HCT116 (cell line): ENCODE measurements around the gene HIP1R. TPM values are rescaled to one million over a fixed set of nuclear protein-coding genes. Genes with fewer than 3 reads are reported as not detected.
"Not testable (repeated sequence)": the region's sequence is repeated elsewhere in the genome, so short reads cannot be mapped to it uniquely, and the experiment has no call there.

Experiments used
- ATAC-seq: fragments of 200-7000 bp; cut with Tn5 transposase; 2 replicates; pipeline ENCODE4 v1.9.1; 2020; ENCODE audit warnings: mild to moderate bottlenecking, moderate library complexity
- BruUV-seq: library from RNA; stranded (reverse); fragments of 400-500 nt; replicated peaks from 2 replicates; lab custom pipeline; 2021; lab: Mats Ljungman, UMichigan
- CTCF ChIA-PET: fragments of 300-600 bp; sonication (Branson Sonifier 250); formaldehyde crosslinking; loops from one replicate; lab custom pipeline; 2021; ENCODE audit warnings: antibody characterized with exemption; lab: Charles Lee
- POLR2A ChIA-PET: fragments of 300-600, 350-600 bp; sonication (Branson Sonifier 250); formaldehyde crosslinking; loops from one replicate; lab custom pipeline; 2021; ENCODE audit warnings: antibody characterized with exemption; lab: Charles Lee
- RAD21 ChIA-PET, 2 experiments: fragments of 300-600 bp; sonication (Branson Sonifier 250); formaldehyde crosslinking; loops; one replicate each; lab custom pipeline; 2023; ENCODE audit warnings: low total read pairs in 2 of 2; ENCODE audit not compliant: uncharacterized antibody in 2 of 2, unreplicated experiment in 2 of 2, low non-redundant PET in 1 of 2; lab: Charles Lee
- DNase-seq: peaks from one replicate; pipeline ENCODE4 v3.0.0-alpha.2; 2010; ENCODE audit warnings: low read depth, low spot score
- H2AFZ ChIP-seq: fragments of 200-600 bp; shearing (Covaris generic), sonication (generic); 2 replicates; pipeline ENCODE4 v1.6.1; 2017; ENCODE audit warnings: low read depth, mixed run types, mixed read lengths, antibody characterized with exemption, low read length; ENCODE audit not compliant: poor library complexity, severe bottlenecking
- H3K27ac ChIP-seq: 2 replicates; pipeline ENCODE4 v1.5.1; 2012; ENCODE audit warnings: low read depth, low read length
- H3K27me3 ChIP-seq: fragments of 200-600 bp; sonication (generic); 2 replicates; pipeline ENCODE4 v1.6.1; 2016; ENCODE audit warnings: mixed run types, low read length, mixed read lengths; ENCODE audit not compliant: insufficient read depth
- H3K36me3 ChIP-seq, 2 experiments: fragments of 200-500 bp in 1 of 2; fragments of 200-600 bp in 1 of 2; sonication (Bioruptor generic) in 1 of 2; sonication (generic) in 1 of 2; 2 replicates each; pipeline versions ENCODE4 v1.5.1 to v1.6.1; 2014 to 2016; ENCODE audit warnings: low read length in 2 of 2, inconsistent platforms in 1 of 2, mixed read lengths in 1 of 2, mixed run types in 1 of 2; ENCODE audit not compliant: insufficient read depth in 2 of 2, control insufficient read depth in 1 of 2
- H3K4me1 ChIP-seq, 2 experiments: fragments of 200-600 bp in 1 of 2; sonication (generic) in 1 of 2; 2 replicates each; pipeline versions ENCODE4 v1.5.1 to v1.6.1; 2012 to 2017; ENCODE audit warnings: low read length in 2 of 2, inconsistent platforms in 1 of 2, mild to moderate bottlenecking in 1 of 2, mixed read lengths in 1 of 2, mixed run types in 1 of 2, moderate library complexity in 1 of 2; ENCODE audit not compliant: insufficient read depth in 2 of 2, control insufficient read depth in 1 of 2
- H3K4me2 ChIP-seq: fragments of 200-600 bp; sonication (generic); 2 replicates; pipeline ENCODE4 v1.6.1; 2017; ENCODE audit warnings: mixed run types, low read length, mixed read lengths
- H3K4me3 ChIP-seq, 2 experiments: fragments of 200-600 bp in 1 of 2; sonication (generic) in 1 of 2; replicated peaks in 1 of 2; 2 replicates each; pipeline ENCODE4 v1.5.1; 2011 to 2016; ENCODE audit warnings: low read length in 2 of 2, control low read depth in 1 of 2, low read depth in 1 of 2, mild to moderate bottlenecking in 1 of 2, mixed read lengths in 1 of 2, mixed run types in 1 of 2
- H3K79me2 ChIP-seq: fragments of 200-600 bp; sonication (generic); 2 replicates; pipeline ENCODE4 v1.6.1; 2017; ENCODE audit warnings: mild to moderate bottlenecking, mixed run types, low read length, moderate library complexity, mixed read lengths; ENCODE audit not compliant: insufficient read depth
- H3K9ac ChIP-seq: fragments of 200-600 bp; sonication (generic); 2 replicates; pipeline ENCODE4 v1.6.1; 2016; ENCODE audit warnings: low read length, mixed read lengths
- H3K9me2 ChIP-seq: fragments of 200-600 bp; sonication (generic), shearing (Covaris generic); 2 replicates; pipeline ENCODE4 v1.6.1; 2017; ENCODE audit warnings: mixed run types, mild to moderate bottlenecking, moderate library complexity; ENCODE audit not compliant: insufficient read depth
- H3K9me3 ChIP-seq, 2 experiments: fragments of 200-500 bp in 1 of 2; fragments of 200-600 bp in 1 of 2; sonication (Bioruptor generic) in 1 of 2; sonication (generic) in 1 of 2; 2 replicates each; pipeline ENCODE4 v1.6.1; 2014 to 2017; ENCODE audit warnings: low read length in 2 of 2, mixed read lengths in 2 of 2, inconsistent platforms in 1 of 2, low read depth in 1 of 2, mild to moderate bottlenecking in 1 of 2, mixed run types in 1 of 2, moderate library complexity in 1 of 2; ENCODE audit not compliant: control insufficient read depth in 1 of 2, insufficient read depth in 1 of 2
- H4K20me1 ChIP-seq: fragments of 200-600 bp; sonication (generic), shearing (Covaris generic); 2 replicates; pipeline ENCODE4 v1.6.1; 2017; ENCODE audit warnings: mixed run types, mild to moderate bottlenecking, moderate library complexity; ENCODE audit not compliant: insufficient read depth
- FOSL1 ChIP-seq: IDR thresholded peaks from 2 replicates; pipeline ENCODE4 v1.6.1; 2012; ENCODE audit warnings: low read depth
- YY1 ChIP-seq: IDR thresholded peaks from 2 replicates; pipeline ENCODE4 v1.6.1; 2011; ENCODE audit warnings: low read length, low read depth, moderate library complexity, mild to moderate bottlenecking; ENCODE audit not compliant: insufficient replicate concordance; ENCODE audit errors: extremely low read depth
- intact Hi-C: fragments of 100-400 bp; cut with micrococcal nuclease; formaldehyde crosslinking; loops from 2 replicates; pipeline ENCODE4 v1.10.0; 2022
- total RNA-seq: library from RNA; stranded (reverse); gene quantifications from one replicate; pipeline ENCODE4 v1.2.1, GENCODE V29; 2021; ENCODE audit not compliant: unreplicated experiment

HIP1R gene
- total RNA-seq, 1 experiment from 2014 or later = 57.8 TPM

GRCh38 chr12:122803937-122804336, 31.3 kb upstream of the HIP1R start:
- Histone ChIP-seq H3K79me2 (no peaks in the 10 kb centered on the region), H3K27ac (no peak overlapping the region), H3K9me3 (no peaks in the 10 kb centered on the region), H3K27me3 (no peaks in the 10 kb centered on the region), H3K4me3 (no peak overlapping the region), H3K4me1 (peaks cover 13 to 43% of the 10 kb centered on the region in 2 experiments), H3K9ac (no peak overlapping the region), H2AFZ (no peak overlapping the region), H3K36me3 (no peaks in the 10 kb centered on the region), H3K9me2 (no peaks in the 10 kb centered on the region), H4K20me1 (no peaks in the 10 kb centered on the region), H3K4me2 (peak overlapping the region; percentile 65; the same call in 1 of the 2 replicates)
- ChIA-PET RAD21 (no interaction called here), CTCF (interaction anchor here (1.5 kb wide), 1 partner anchor 10 kb away, joined by 7 read pairs; no protein-coding TSS in a partner anchor), POLR2A (no interaction called here)
- no peak for TF ChIP-seq YY1
- no peak for DNase-seq
- intact Hi-C loops = no loop called here
- ATAC-seq = no peak
- no TSS peak for BruUV-seq

- Histone ChIP-seq H3K27ac (peak overlapping the region; percentile 46), H3K4me3 (peak overlapping the region; percentile 5 to 13; a peak in 1 of 4 replicates), H3K4me1 (peaks cover 13 to 49% of the 10 kb centered on the region in 2 experiments), H3K4me2 (peak overlapping the region; percentile 65), H2AFZ (peak overlapping the region; percentile 54), H3K9ac (peak overlapping the region; percentile 46)
- TF ChIP-seq FOSL1 = peak; percentile 37; the same call in 1 of the 2 replicates
- H3K36me3 ChIP-seq, H3K79me2 ChIP-seq, BruUV-seq, intact Hi-C loops, H3K9me2 ChIP-seq, H4K20me1 ChIP-seq, H3K9me3 ChIP-seq, H3K27me3 ChIP-seq: not testable (repeated sequence)
- peak; percentile 12 for DNase-seq
- RAD21 ChIA-PET = interaction anchor here in 1 of 2 experiments (0.7 to 0.8 kb wide), 2 partner anchors 11 to 82 kb away, joined by 3 to 4 read pairs; no protein-coding TSS in a partner anchor
- CTCF ChIA-PET = interaction anchor here (1.0 to 1.8 kb wide), 2 partner anchors 11 to 57 kb away, joined by 3 to 9 read pairs; no protein-coding TSS in a partner anchor
- POLR2A ChIA-PET = interaction anchor here (0.8 to 1.2 kb wide), 2 partner anchors 11 to 29 kb away, joined by 3 read pairs; no protein-coding TSS in a partner anchor
- peak; percentile 72 for ATAC-seq
These were observed 30.3 kb upstream of the HIP1R start for GRCh38 chr12:122804957-122805356.
